ENCODE results near the gene BHMT2.

BHMT2 gene

DNA sequence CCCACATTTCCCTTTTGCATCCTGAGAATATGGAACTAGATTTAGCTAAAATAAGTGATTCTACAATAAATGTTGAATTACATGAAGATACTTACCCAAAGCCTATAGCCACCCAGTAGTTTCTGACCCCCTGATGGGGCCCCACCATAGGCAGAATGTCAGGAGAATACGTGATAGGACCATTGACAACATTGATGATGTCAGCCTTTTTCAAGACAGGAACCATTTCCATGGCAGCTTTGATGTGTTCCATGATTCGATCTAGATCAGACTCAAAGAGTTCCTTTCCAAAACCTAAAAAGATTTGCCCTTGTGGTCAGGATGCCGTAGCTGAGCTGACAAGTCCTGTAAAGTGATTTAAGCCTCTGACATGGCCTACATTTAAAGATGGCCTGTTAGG is 27.4 kb upstream of the BHMT2 start:
- H3K4me1 Mint-ChIP-seq = no peaks in the 10 kb centered on the region
- no peaks in the 10 kb centered on the region for H3K9me3 Mint-ChIP-seq
- no peak for DNase-seq
- H3K4me3 Mint-ChIP-seq = no peak overlapping the region
- no peak overlapping the region for H3K27ac Mint-ChIP-seq
- no peaks in the 10 kb centered on the region for H3K36me3 Mint-ChIP-seq
- peaks cover 6% of the 10 kb centered on the region for H3K27me3 Mint-ChIP-seq
- CTCF ChIA-PET = interaction anchor here (1.4 kb wide), 1 partner anchor 21 kb away, joined by 3 read pairs; no protein-coding TSS in a partner anchor

DNA sequence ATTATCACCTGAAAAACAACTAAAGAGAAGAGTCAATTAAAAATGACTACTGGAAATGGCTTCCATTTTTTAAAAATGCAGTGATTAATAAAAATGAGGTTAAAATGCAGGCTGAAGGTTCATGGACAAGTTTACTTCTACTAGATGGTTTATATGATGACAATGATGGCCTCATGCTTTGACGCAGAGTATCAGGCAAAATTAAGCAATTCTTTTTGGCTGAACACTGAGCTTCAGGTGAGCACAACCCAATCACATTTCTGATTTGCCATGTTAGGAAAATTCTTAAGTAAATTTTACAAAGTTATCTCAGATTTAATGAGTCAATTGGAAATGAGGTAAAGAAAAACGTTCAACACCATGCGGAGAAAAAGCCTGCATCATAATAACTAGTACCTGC is 22.4 kb upstream of the BHMT2 start:
- CTCF ChIA-PET = interaction anchor here (0.7 to 1.0 kb wide), 2 partner anchors 22 to 85 kb away, joined by 3 read pairs; no protein-coding TSS in a partner anchor
- no peaks in the 10 kb centered on the region for H3K36me3 Mint-ChIP-seq
- H3K9me3 Mint-ChIP-seq = no peaks in the 10 kb centered on the region
- no peak for DNase-seq
- peaks cover 6% of the 10 kb centered on the region for H3K27me3 Mint-ChIP-seq
- no peaks in the 10 kb centered on the region for H3K4me1 Mint-ChIP-seq
- H3K27ac Mint-ChIP-seq = no peak overlapping the region
- no peak overlapping the region for H3K4me3 Mint-ChIP-seq

DNA sequence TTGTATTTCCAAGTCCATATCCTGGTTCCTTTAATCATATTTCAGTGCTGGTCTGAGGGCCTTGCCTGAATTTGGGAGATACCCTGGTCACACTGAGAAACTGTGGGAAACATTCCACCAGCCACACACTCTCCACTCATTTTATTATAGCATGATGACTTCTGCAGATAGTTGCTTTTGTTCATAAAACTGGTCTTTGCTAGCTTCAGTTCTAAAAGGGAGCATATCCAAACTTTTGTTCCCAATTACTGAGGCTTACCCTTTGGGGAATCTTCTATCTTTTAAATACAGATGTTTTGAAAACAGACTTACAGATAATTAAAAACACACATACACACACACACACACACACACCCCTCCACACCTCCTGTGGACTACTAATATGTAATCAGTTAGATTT is 21.1 kb upstream of the BHMT2 start:
- no peaks in the 10 kb centered on the region for H3K4me1 Mint-ChIP-seq
- CTCF ChIA-PET = interaction anchor here (0.9 kb wide), 1 partner anchor 24 kb away, joined by 3 read pairs; no protein-coding TSS in a partner anchor
- no peaks in the 10 kb centered on the region for H3K36me3 Mint-ChIP-seq
- DNase-seq = no peak
- no peak overlapping the region for H3K4me3 Mint-ChIP-seq
- H3K9me3 Mint-ChIP-seq = no peaks in the 10 kb centered on the region
- H3K27me3 Mint-ChIP-seq = peaks cover 6% of the 10 kb centered on the region
- H3K27ac Mint-ChIP-seq = no peak overlapping the region

DNA sequence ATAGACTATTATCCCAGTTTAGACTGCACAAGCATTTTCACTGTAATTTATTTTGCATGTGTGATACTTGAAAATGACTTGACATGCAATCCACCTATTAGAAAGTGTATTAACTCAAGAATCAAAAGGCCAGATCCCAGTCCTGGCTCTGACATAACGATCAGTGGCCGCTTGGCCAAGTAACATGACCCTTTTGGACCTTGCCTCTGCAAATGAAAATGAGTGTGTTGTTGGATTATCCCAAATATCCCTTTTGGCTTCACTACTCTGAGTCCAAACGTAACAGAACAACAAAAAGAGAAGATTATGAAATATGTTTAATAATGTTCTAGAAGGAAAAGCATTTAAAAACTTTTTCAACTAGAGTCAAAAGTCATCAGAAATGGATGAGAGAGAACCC is 19.1 kb upstream of the BHMT2 start:
- DNase-seq = no peak
- Mint-ChIP-seq H3K9me3 (no peaks in the 10 kb centered on the region), H3K4me3 (no peak overlapping the region), H3K27ac (no peak overlapping the region), H3K36me3 (no peaks in the 10 kb centered on the region), H3K27me3 (peaks cover 6% of the 10 kb centered on the region), H3K4me1 (no peaks in the 10 kb centered on the region)
- CTCF ChIA-PET = no interaction called here

DNA sequence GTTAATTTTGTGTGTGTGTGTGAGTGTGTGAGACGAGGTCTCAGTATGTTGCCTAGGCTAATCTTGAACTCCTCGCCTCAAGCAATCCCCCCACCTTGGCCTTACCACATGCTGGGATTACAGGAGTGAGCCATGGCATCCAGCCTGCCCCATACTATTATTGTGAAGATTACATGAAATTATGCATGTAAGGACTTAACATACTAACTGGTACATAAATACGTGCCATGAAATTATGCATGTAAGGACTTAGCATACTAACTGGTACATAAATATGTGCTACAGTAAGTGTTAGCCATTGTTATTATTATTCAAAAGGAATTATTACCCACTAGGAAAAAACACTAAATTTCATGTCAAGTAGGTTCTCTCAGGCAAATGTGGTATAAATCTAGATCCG is 16.2 kb upstream of the BHMT2 start:
- CTCF ChIA-PET = no interaction called here
- Mint-ChIP-seq H3K27ac (no peak overlapping the region), H3K4me3 (no peak overlapping the region), H3K27me3 (no peaks in the 10 kb centered on the region), H3K36me3 (no peaks in the 10 kb centered on the region), H3K9me3 (no peaks in the 10 kb centered on the region), H3K4me1 (no peaks in the 10 kb centered on the region)
- no peak for DNase-seq

DNA sequence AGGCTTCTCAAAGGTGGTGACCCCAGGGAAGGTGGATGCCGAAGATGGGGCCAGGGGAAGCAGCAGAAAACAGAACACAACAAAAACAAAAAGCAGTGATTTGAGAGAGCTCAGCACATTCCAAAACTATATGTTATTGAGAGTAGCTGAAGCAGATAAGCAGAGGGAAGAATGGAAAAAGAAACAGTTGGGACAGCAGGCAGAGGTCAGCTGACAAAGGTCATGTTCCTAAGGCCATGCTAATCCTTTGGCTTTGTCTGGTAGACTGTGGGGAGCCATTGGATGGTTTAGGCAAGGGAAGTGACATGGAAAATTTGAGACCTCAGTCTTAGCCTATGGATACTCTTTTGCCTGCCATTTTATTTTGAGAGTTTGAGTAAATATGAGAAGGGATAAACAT is 14.6 kb upstream of the BHMT2 start:
- no peak overlapping the region for H3K4me3 Mint-ChIP-seq
- H3K9me3 Mint-ChIP-seq = no peaks in the 10 kb centered on the region
- no peaks in the 10 kb centered on the region for H3K4me1 Mint-ChIP-seq
- H3K27ac Mint-ChIP-seq = no peak overlapping the region
- peaks cover 1% of the 10 kb centered on the region for H3K27me3 Mint-ChIP-seq
- CTCF ChIA-PET = no interaction called here
- DNase-seq = no peak
- H3K36me3 Mint-ChIP-seq = no peaks in the 10 kb centered on the region

DNA sequence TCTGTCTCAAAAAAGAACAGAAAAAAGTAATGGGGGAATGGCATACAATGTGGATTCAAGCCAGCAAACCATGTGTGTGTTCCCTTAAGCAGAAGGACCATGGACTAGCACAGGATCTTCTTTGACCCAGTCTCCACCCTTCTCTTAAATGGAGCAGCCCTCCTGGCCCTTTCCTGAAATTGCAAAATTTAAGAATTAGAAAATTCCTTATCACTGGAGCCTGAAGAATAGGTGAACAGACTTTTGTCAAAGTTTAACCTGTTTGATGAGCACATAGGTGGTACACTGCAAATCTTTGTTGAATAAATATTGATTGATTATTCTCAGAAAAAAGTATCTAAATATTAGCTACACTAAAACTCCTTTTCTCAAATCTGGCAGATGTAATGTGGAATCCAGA is 12.7 kb upstream of the BHMT2 start:
- Mint-ChIP-seq H3K27me3 (peaks cover 4% of the 10 kb centered on the region), H3K9me3 (no peaks in the 10 kb centered on the region), H3K36me3 (no peaks in the 10 kb centered on the region), H3K27ac (no peak overlapping the region), H3K4me1 (no peaks in the 10 kb centered on the region), H3K4me3 (no peak overlapping the region)
- DNase-seq = no peak
- CTCF ChIA-PET = interaction anchor here (1.2 kb wide), 1 partner anchor 32 kb away, joined by 3 read pairs; no protein-coding TSS in a partner anchor

DNA sequence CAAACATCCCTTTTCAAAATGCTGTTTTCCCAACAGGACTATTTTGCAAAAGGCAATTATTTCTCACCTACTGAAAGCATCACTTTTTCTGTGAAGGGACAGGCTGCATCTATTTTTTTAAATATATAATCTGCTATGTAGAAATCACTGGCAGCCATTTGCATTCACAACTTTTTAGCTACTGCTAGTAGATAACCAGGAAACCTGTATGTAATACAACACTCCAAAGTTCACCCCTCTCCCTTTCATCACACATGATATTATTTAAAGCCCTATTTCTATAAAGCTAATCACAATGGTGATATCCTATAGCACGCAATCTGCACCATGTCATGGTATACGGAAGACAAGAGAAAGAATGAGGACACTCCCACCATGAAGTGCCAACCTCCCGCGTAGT is 9.9 kb upstream of the BHMT2 start:
- Mint-ChIP-seq H3K9me3 (no peaks in the 10 kb centered on the region), H3K4me1 (no peaks in the 10 kb centered on the region), H3K36me3 (no peaks in the 10 kb centered on the region), H3K4me3 (no peak overlapping the region), H3K27me3 (peaks cover 4% of the 10 kb centered on the region), H3K27ac (no peak overlapping the region)
- no peak for DNase-seq
- CTCF ChIA-PET = interaction anchor here (1.1 kb wide), 1 partner anchor 39 kb away, joined by 3 read pairs; no protein-coding TSS in a partner anchor

DNA sequence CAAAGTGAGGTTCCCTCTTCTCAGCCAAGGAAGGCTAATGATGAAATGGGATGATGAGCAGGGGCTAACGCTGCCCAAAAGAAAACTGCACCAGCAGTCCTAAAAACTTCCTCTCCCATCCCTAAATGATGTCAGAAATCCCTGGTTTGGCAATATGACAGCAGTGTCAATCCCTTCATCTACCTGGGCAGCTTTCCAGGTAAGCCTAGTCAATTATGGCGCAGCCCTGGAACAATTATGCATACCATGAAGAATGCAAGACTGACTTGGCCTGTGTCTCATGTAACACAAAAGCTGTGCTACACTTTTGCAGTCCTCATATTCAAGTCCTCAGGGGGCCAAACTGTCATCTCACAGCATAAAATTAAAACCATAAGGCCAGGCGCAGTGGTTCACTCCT is 7.1 kb upstream of the BHMT2 start:
- no peaks in the 10 kb centered on the region for H3K4me1 Mint-ChIP-seq
- CTCF ChIA-PET = no interaction called here

DNA sequence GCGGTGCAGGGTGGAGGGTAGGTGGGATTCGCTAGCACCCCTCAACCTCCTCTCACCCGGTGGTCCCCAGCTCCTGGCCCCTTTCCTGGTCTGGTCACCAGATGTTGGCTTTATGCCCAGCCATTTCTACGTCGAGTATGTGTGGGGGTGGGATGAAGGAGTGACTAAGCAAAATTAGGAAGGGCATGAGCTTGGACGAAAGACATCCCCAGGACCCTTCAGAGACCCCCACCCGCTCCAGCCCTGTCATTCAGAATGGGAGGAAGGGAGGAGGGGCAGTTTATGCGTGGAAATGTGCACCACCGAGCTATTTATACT is 742 bp downstream of the BHMT2 start:
- Mint-ChIP-seq H3K9me3 (no peaks in the 10 kb centered on the region), H3K4me3 (no peak overlapping the region), H3K4me1 (no peaks in the 10 kb centered on the region), H3K27me3 (peaks cover 44% of the 10 kb centered on the region), H3K27ac (no peak overlapping the region), H3K36me3 (no peaks in the 10 kb centered on the region)
- DNase-seq = no peak
- CTCF ChIA-PET = no interaction called here

More for the DNA sequence above, 7.1 kb upstream of the BHMT2 start:
- H3K27ac Mint-ChIP-seq = no peak overlapping the region
- peaks cover 8% of the 10 kb centered on the region for H3K27me3 Mint-ChIP-seq
- DNase-seq = no peak
- H3K9me3 Mint-ChIP-seq = no peaks in the 10 kb centered on the region
- H3K4me3 Mint-ChIP-seq = no peak overlapping the region
- H3K36me3 Mint-ChIP-seq = no peaks in the 10 kb centered on the region

DNA sequence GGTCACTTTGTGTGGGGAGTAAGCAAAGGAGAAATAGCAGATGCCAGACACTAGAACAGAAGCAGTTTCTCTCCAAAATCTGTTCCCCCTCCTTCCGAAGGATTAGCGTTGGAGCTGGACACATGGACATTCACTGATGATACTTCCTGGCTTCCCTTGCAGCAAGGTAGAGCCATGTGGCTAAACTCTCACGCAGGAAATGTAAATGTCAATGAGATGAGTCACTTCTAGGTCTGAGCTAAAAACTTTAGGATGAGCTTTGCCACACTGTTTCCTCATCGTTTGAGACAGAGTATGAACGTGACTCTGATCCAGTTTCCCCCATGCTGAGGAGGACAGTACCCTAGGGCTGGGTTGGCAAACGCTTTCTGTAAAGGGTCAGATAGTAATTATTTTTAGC is 5.1 kb downstream of the BHMT2 start:
- CTCF ChIA-PET = interaction anchor here (1.6 kb wide), 1 partner anchor 48 kb away, joined by 4 read pairs; no protein-coding TSS in a partner anchor
- Mint-ChIP-seq H3K4me1 (no peaks in the 10 kb centered on the region), H3K4me3 (no peak overlapping the region), H3K27ac (no peak overlapping the region), H3K27me3 (peaks cover 38% of the 10 kb centered on the region), H3K36me3 (no peaks in the 10 kb centered on the region), H3K9me3 (no peaks in the 10 kb centered on the region)
- no peak for DNase-seq

DNA sequence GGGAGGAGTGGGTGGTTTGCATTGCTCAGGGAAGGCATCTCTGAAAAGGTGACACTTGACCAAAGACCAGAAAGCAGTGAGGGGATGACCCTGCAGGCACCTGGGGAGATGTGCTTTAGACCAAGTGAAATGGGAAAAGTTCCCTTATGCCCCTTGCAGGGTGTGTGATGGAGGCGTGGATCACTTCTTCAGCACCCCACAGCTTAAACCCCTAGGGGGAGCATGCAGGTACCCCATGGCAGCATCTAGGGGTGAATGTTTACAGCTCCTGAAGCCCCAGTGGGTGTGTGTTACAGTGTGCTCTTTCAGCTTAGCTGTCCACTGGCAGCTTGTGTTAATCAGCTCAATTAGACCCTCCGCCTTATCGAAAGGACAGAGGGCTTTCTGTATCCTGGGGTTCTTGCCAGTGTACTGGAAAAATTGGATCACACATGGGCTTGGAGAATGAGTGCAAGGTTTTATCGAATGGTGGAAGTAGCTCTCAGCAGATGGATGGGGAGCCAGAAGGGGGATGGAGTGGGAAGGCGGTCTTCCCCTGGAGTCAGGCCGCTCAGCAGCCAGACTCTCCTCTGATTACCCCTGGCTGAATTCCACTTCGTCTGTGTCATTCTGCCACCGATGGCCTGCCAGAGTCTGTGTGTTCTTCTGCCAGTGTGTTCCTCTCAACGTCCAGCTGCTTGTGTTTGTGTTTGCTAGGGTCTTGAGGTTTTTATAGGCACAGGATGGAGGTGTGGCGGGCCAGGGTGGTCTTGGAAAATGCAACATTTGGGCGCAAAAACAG is 6.3 kb downstream of the BHMT2 start:
- no peaks in the 10 kb centered on the region for H3K4me1 Mint-ChIP-seq
- no peaks in the 10 kb centered on the region for H3K9me3 Mint-ChIP-seq
- no peak for DNase-seq
- CTCF ChIA-PET = interaction anchor here (1.0 to 1.7 kb wide), 4 partner anchors 49 to 176 kb away, joined by 4 read pairs; no protein-coding TSS in a partner anchor
- H3K27me3 Mint-ChIP-seq = peaks cover 29% of the 10 kb centered on the region
- no peaks in the 10 kb centered on the region for H3K36me3 Mint-ChIP-seq
- no peak overlapping the region for H3K4me3 Mint-ChIP-seq
- H3K27ac Mint-ChIP-seq = no peak overlapping the region

DNA sequence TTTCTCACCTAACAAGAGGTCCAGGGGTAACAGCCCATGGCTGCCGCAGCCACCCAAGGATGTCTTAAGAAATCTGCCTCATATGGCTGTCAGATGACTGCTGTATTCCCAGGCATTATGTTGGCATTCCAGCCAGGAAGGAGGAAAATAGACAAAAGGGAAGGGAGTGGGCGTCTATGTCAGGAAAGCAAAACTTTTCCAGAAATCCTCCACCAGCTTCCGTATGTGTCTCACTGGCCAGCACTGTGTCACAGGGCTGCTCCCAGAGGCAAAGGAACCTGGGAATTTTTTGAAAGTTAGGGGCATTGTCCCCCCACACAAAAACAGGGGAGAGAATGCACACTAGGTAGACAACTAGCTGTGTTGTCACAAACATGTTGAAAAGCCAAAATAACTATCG is 7.3 kb downstream of the BHMT2 start:
- DNase-seq = no peak
- Mint-ChIP-seq H3K4me3 (no peak overlapping the region), H3K9me3 (no peaks in the 10 kb centered on the region), H3K27me3 (peaks cover 19% of the 10 kb centered on the region), H3K36me3 (no peaks in the 10 kb centered on the region), H3K4me1 (no peaks in the 10 kb centered on the region), H3K27ac (no peak overlapping the region)
- CTCF ChIA-PET = interaction anchor here (1.7 kb wide), 1 partner anchor 55 kb away, joined by 4 read pairs; no protein-coding TSS in a partner anchor

DNA sequence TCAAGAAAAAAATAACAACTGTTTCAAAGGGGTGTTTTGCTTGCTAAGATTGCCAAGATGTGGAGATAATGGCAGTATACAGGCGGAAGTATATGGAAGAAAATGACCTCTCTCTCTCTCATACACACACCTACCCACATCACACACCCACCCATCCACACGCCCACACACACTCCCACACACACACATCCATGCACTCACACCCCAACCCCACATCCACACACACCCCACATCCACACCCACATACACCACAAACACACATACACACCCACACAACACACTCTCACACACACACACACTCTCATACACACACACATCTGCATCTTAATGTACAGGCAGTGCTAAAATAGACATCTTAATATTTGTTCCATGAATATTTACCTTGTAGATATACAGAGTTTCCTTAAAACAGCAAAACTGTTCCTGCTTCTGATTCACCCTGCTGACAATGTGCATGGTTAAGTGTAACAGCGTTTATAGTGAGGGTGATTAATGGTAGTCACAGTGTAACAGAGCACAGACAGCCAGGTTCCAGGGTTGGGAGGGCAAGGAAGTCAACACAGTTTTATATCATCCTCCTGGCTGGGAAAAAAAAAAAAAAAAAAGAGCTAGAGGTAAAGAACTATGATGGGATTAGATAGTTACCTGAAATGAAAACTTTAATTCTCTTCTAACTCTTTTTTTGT is 8.3 kb downstream of the BHMT2 start:
- no peak overlapping the region for H3K4me3 Mint-ChIP-seq
- CTCF ChIA-PET = no interaction called here
- no peaks in the 10 kb centered on the region for H3K9me3 Mint-ChIP-seq
- no peak overlapping the region for H3K27ac Mint-ChIP-seq
- H3K4me1 Mint-ChIP-seq = no peaks in the 10 kb centered on the region
- H3K27me3 Mint-ChIP-seq = peaks cover 11% of the 10 kb centered on the region
- no peak for DNase-seq
- H3K36me3 Mint-ChIP-seq = no peaks in the 10 kb centered on the region

DNA sequence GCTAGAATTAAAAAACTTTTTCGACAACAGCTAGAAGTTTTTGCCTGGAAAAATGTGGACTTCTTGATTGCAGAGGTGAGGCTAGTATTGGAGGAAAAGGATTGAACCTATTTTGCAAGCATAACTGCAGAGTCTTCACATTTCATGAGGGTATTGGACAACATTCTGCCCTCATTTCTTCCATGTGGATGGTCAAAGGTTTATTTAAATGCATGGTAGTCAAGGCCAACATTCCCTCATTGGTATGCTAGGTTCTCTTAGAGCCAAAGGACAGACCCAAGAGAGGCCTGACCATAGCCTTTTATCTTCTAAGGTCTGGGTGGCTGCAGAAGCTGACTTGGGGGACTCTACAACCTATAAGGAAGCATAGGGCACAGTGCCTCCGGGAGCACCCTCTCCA is 11.2 kb downstream of the BHMT2 start:
- Mint-ChIP-seq H3K36me3 (no peaks in the 10 kb centered on the region), H3K27me3 (peaks cover 8% of the 10 kb centered on the region), H3K4me3 (no peak overlapping the region), H3K27ac (no peak overlapping the region), H3K9me3 (no peaks in the 10 kb centered on the region), H3K4me1 (no peaks in the 10 kb centered on the region)
- DNase-seq = no peak
- CTCF ChIA-PET = no interaction called here
